ENCODE data around the gene PRKAG2. TPM values are rescaled to one million over a fixed set of nuclear protein-coding genes. Genes with fewer than 3 reads are reported as not detected.

Gene PRKAG2
- total and polyA plus RNA-seq, 2 experiments from 2014 or later: 9.1 to 14.9 TPM

DNA sequence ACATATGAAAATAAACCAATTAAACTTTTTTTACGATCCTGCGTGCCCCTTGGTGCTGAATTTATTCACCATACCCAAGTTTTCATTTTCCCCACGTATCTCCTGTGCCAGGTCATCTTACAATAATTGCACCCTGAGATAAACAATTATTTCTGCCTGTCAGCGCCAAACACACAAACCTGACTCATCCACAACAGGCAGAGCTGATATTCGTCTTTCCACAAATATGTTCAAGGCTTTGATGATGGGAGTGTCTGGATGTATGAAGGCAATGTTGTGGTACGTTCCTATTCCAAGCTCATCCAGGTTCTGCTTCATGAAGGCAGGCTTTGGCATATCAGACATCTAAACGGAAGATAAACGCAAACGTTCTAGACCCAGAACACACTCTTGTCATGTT, 311.4 kb downstream of the PRKAG2 start:
- H3K27me3 ChIP-seq (ENCODE audit: insufficient read depth): no peaks in the 10 kb centered on the region
- no peaks in the 10 kb centered on the region for H3K36me3 Mint-ChIP-seq (ENCODE audit: low read depth)
- H2AFZ ChIP-seq: no peak overlapping the region
- peaks cover 22% of the 10 kb centered on the region for H3K4me1 Mint-ChIP-seq
- DNase-seq (ENCODE audit: low spot score): no peak
- H3F3A ChIP-seq (replicated peaks; ENCODE audit: low read depth): no peaks in the 10 kb centered on the region
- no peaks in the 10 kb centered on the region for H3K9me2 ChIP-seq (ENCODE audit: insufficient read depth)
- no peaks in the 10 kb centered on the region for H3K9me3 Mint-ChIP-seq
- H4K20me1 ChIP-seq (replicated peaks; ENCODE audit: insufficient read depth): no peaks in the 10 kb centered on the region; the same call in 1 of the 2 replicates
- TF ChIP-seq ZNF331 (CRISPR knock-in tag; IDR thresholded peaks at IDR 0.05; ENCODE audit: low read depth) (no peak), POLR2AphosphoS5 (IDR thresholded peaks at IDR 0.05; ENCODE audit: low read depth) (no peak)
- ATAC-seq: no peak
- H3K27me3 Mint-ChIP-seq (ENCODE audit: insufficient read depth, low read depth, poor library complexity): no peaks in the 10 kb centered on the region
- H3K36me3 ChIP-seq (ENCODE audit: insufficient read depth): no peaks in the 10 kb centered on the region
- no peak overlapping the region for H3K27ac Mint-ChIP-seq
- no peak overlapping the region for H3K4me3 Mint-ChIP-seq
- H3K27ac ChIP-seq (ENCODE audit: low read depth): no peak overlapping the region
- no peaks in the 10 kb centered on the region for H3K79me2 ChIP-seq (replicated peaks; ENCODE audit: insufficient read depth)
- no peak overlapping the region for H3K4me3 ChIP-seq
- no peak overlapping the region for H3K4me2 ChIP-seq
- H3K4me1 ChIP-seq (ENCODE audit: insufficient read depth): peaks cover 13% of the 10 kb centered on the region; the same call in 1 of the 2 replicates

DNA sequence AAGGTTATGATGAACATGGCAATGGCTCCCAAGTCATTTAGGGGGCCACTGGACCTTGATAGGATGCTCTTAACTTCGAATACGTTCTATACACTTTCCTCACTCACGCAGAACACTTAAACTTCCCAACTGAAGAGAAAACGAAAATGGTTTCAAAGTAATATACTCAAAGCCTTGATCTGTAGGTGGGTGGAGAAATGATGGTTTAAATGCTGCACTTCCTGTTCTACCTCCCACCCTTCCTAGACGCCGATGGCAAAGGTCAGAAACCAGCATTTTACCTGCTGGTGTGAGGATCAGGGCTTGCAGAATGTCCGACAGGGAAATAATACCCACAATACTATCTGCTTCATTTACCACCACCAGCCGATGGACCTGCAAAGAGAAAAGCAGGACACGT, 316.7 kb downstream of the PRKAG2 start:
- no peak overlapping the region for H2AFZ ChIP-seq
- no peak overlapping the region for H3K4me2 ChIP-seq
- Mint-ChIP-seq H3K27ac (no peak overlapping the region), H3K4me1 (no peaks in the 10 kb centered on the region), H3K4me3 (no peak overlapping the region), H3K27me3 (ENCODE audit: insufficient read depth, low read depth, poor library complexity) (no peaks in the 10 kb centered on the region), H3K9me3 (no peaks in the 10 kb centered on the region), H3K36me3 (ENCODE audit: low read depth) (no peaks in the 10 kb centered on the region)
- H3K4me3 ChIP-seq: no peak overlapping the region
- no peaks in the 10 kb centered on the region for H3K79me2 ChIP-seq (replicated peaks; ENCODE audit: insufficient read depth)
- H4K20me1 ChIP-seq (replicated peaks; ENCODE audit: insufficient read depth): no peaks in the 10 kb centered on the region
- no peaks in the 10 kb centered on the region; the same call in none of the 2 replicates for H3K36me3 ChIP-seq (ENCODE audit: insufficient read depth)
- H3K27me3 ChIP-seq (ENCODE audit: insufficient read depth): no peaks in the 10 kb centered on the region
- H3F3A ChIP-seq (replicated peaks; ENCODE audit: low read depth): no peaks in the 10 kb centered on the region
- DNase-seq (ENCODE audit: low spot score): no peak
- H3K9me2 ChIP-seq (ENCODE audit: insufficient read depth): no peaks in the 10 kb centered on the region
- no peak overlapping the region for H3K27ac ChIP-seq (ENCODE audit: low read depth)
- ATAC-seq: no peak
- no peaks in the 10 kb centered on the region for H3K4me1 ChIP-seq (ENCODE audit: insufficient read depth)
- no peak for TF ChIP-seq EZH2phosphoT487 (IDR thresholded peaks at IDR 0.05; ENCODE audit: unreplicated experiment)
- no peak for TF ChIP-seq ZNF114 (CRISPR knock-in tag; IDR thresholded peaks at IDR 0.05)
- TF ChIP-seq EZH2 (IDR thresholded peaks at IDR 0.05; ENCODE audit: low read depth, unreplicated experiment): no peak
- no peak for TF ChIP-seq ZNF331 (CRISPR knock-in tag; IDR thresholded peaks at IDR 0.05; ENCODE audit: low read depth)
- TF ChIP-seq JUNB (IDR thresholded peaks at IDR 0.05; ENCODE audit: unreplicated experiment): no peak
- TF ChIP-seq, protein P1, sequence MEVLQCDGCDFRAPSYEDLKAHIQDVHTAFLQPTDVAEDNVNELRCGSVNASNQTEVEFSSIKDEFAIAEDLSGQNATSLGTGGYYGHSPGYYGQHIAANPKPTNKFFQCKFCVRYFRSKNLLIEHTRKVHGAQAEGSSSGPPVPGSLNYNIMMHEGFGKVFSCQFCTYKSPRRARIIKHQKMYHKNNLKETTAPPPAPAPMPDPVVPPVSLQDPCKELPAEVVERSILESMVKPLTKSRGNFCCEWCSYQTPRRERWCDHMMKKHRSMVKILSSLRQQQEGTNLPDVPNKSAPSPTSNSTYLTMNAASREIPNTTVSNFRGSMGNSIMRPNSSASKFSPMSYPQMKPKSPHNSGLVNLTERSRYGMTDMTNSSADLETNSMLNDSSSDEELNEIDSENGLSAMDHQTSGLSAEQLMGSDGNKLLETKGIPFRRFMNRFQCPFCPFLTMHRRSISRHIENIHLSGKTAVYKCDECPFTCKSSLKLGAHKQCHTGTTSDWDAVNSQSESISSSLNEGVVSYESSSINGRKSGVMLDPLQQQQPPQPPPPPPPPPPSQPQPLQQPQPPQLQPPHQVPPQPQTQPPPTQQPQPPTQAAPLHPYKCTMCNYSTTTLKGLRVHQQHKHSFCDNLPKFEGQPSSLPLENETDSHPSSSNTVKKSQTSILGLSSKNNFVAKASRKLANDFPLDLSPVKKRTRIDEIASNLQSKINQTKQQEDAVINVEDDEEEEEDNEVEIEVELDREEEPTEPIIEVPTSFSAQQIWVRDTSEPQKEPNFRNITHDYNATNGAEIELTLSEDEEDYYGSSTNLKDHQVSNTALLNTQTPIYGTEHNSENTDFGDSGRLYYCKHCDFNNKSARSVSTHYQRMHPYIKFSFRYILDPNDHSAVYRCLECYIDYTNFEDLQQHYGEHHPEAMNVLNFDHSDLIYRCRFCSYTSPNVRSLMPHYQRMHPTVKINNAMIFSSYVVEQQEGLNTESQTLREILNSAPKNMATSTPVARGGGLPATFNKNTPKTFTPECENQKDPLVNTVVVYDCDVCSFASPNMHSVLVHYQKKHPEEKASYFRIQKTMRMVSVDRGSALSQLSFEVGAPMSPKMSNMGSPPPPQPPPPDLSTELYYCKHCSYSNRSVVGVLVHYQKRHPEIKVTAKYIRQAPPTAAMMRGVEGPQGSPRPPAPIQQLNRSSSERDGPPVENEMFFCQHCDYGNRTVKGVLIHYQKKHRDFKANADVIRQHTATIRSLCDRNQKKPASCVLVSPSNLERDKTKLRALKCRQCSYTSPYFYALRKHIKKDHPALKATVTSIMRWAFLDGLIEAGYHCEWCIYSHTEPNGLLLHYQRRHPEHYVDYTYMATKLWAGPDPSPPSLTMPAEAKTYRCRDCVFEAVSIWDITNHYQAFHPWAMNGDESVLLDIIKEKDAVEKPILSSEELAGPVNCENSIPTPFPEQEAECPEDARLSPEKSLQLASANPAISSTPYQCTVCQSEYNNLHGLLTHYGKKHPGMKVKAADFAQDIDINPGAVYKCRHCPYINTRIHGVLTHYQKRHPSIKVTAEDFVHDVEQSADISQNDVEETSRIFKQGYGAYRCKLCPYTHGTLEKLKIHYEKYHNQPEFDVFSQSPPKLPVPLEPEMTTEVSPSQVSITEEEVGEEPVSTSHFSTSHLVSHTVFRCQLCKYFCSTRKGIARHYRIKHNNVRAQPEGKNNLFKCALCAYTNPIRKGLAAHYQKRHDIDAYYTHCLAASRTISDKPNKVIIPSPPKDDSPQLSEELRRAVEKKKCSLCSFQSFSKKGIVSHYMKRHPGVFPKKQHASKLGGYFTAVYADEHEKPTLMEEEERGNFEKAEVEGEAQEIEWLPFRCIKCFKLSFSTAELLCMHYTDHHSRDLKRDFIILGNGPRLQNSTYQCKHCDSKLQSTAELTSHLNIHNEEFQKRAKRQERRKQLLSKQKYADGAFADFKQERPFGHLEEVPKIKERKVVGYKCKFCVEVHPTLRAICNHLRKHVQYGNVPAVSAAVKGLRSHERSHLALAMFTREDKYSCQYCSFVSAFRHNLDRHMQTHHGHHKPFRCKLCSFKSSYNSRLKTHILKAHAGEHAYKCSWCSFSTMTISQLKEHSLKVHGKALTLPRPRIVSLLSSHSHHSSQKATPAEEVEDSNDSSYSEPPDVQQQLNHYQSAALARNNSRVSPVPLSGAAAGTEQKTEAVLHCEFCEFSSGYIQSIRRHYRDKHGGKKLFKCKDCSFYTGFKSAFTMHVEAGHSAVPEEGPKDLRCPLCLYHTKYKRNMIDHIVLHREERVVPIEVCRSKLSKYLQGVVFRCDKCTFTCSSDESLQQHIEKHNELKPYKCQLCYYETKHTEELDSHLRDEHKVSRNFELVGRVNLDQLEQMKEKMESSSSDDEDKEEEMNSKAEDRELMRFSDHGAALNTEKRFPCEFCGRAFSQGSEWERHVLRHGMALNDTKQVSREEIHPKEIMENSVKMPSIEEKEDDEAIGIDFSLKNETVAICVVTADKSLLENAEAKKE (CRISPR knock-in tag; IDR thresholded peaks at IDR 0.05): no peak
- no peak for TF ChIP-seq NANOG (IDR thresholded peaks at IDR 0.05; ENCODE audit: borderline replicate concordance)
- TF ChIP-seq, protein P2, sequence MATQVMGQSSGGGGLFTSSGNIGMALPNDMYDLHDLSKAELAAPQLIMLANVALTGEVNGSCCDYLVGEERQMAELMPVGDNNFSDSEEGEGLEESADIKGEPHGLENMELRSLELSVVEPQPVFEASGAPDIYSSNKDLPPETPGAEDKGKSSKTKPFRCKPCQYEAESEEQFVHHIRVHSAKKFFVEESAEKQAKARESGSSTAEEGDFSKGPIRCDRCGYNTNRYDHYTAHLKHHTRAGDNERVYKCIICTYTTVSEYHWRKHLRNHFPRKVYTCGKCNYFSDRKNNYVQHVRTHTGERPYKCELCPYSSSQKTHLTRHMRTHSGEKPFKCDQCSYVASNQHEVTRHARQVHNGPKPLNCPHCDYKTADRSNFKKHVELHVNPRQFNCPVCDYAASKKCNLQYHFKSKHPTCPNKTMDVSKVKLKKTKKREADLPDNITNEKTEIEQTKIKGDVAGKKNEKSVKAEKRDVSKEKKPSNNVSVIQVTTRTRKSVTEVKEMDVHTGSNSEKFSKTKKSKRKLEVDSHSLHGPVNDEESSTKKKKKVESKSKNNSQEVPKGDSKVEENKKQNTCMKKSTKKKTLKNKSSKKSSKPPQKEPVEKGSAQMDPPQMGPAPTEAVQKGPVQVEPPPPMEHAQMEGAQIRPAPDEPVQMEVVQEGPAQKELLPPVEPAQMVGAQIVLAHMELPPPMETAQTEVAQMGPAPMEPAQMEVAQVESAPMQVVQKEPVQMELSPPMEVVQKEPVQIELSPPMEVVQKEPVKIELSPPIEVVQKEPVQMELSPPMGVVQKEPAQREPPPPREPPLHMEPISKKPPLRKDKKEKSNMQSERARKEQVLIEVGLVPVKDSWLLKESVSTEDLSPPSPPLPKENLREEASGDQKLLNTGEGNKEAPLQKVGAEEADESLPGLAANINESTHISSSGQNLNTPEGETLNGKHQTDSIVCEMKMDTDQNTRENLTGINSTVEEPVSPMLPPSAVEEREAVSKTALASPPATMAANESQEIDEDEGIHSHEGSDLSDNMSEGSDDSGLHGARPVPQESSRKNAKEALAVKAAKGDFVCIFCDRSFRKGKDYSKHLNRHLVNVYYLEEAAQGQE (IDR thresholded peaks at IDR 0.05; ENCODE audit: unreplicated experiment): no peak
- TF ChIP-seq, protein P3, sequence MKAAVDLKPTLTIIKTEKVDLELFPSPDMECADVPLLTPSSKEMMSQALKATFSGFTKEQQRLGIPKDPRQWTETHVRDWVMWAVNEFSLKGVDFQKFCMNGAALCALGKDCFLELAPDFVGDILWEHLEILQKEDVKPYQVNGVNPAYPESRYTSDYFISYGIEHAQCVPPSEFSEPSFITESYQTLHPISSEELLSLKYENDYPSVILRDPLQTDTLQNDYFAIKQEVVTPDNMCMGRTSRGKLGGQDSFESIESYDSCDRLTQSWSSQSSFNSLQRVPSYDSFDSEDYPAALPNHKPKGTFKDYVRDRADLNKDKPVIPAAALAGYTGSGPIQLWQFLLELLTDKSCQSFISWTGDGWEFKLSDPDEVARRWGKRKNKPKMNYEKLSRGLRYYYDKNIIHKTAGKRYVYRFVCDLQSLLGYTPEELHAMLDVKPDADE (IDR thresholded peaks at IDR 0.05): no peak
- TF ChIP-seq STAT1 (IDR thresholded peaks at IDR 0.05; ENCODE audit: unreplicated experiment): no peak
